H1 (cell line): ENCODE results near the gene ASCC2. TPM values are rescaled to one million over a fixed set of nuclear protein-coding genes. Genes with fewer than 3 reads are reported as not detected.

Source experiments
- CBX8 ChIP-seq: fragments of 300-800, 300-1000 bp; sonication (generic); IDR thresholded peaks from 2 replicates; pipeline ENCODE4 v1.7.1; 2016; ENCODE audit warnings: low read depth, low read length, borderline replicate concordance
- CHD7 ChIP-seq: fragments of 300-600 bp; sonication (generic); IDR thresholded peaks from 2 replicates; pipeline ENCODE4 v1.7.1; 2012; ENCODE audit warnings: low read length, moderate library complexity, mild to moderate bottlenecking, inconsistent platforms; ENCODE audit not compliant: insufficient replicate concordance
- NANOG ChIP-seq: IDR thresholded peaks from 2 replicates; pipeline ENCODE4 v1.6.1; 2011; ENCODE audit warnings: low read length, low read depth, mild to moderate bottlenecking, inconsistent platforms; ENCODE audit not compliant: insufficient read depth, poor library complexity, severe bottlenecking
- RBBP5 ChIP-seq: IDR thresholded peaks from 2 replicates; pipeline ENCODE4 v1.7.1; 2012; ENCODE audit warnings: low read depth, mild to moderate bottlenecking, inconsistent platforms, low read length, moderate library complexity, borderline replicate concordance
- SAP30 ChIP-seq: fragments of 300-600 bp; sonication (generic); IDR thresholded peaks from 2 replicates; pipeline ENCODE4 v1.7.1; 2012; ENCODE audit warnings: low read length, moderate library complexity, mild to moderate bottlenecking, inconsistent platforms; ENCODE audit not compliant: insufficient read depth, insufficient replicate concordance
- TCF12 ChIP-seq: IDR thresholded peaks from 2 replicates; pipeline ENCODE4 v1.6.1; 2011; ENCODE audit warnings: low read depth, mild to moderate bottlenecking, low read length
- TEAD4 ChIP-seq: IDR thresholded peaks from 2 replicates; pipeline ENCODE4 v1.6.1; 2012; ENCODE audit warnings: low read depth, low read length, inconsistent platforms, mixed read lengths
- polyA plus RNA-seq, 7 experiments: library from polyadenylated mRNA; depleted of rRNA in 3 of 7; stranded (reverse) in 5 of 7; unstranded in 2 of 7; fragments of >200 nt in 5 of 7; fragments of 200-250 nt in 2 of 7; gene quantifications; 1 replicate in 5 of 7; 2 replicates in 1 of 7; 4 replicates in 1 of 7; pipeline versions ENCODE4 v1.2.1 to v1.2.3, GENCODE V29; 2011 to 2013; ENCODE audit warnings: missing spikeins in 2 of 7, mixed read lengths in 2 of 7
- total RNA-seq: library from RNA; stranded (reverse); fragmentation: NEBNext Ultra II Directional; extraction: Animal tissue kit (Norgen Biotek cat#: 25700); gene quantifications from 2 replicates; pipeline ENCODE4 v1.2.1, GENCODE V29; 2021

Gene ASCC2
- total and polyA plus RNA-seq, 2 of the 8 experiments (the other 6 are each of a cell fraction or from before 2014, with no cell fraction given): 35.0 to 35.8 TPM

- TF ChIP-seq NANOG (no peak), TCF12 (no peak), TEAD4 (no peak), SAP30 (no peak), CHD7 (no peak), RBBP5 (no peak), CBX8 (no peak)
Observed at GRCh38 chr22:29788339-29789279, 49.5 kb downstream of the ASCC2 start (continued).
